HG02852 (cell line): ENCODE measurements around the gene OR13A1.
"Not testable (repeated sequence)": the region's sequence is repeated elsewhere in the genome, so short reads cannot be mapped to it uniquely, and the experiment has no call there.

Experiments used
- ATAC-seq: cut with Tn5 transposase; IDR thresholded peaks from one replicate; pipeline ENCODE4 v1.9.1; 2021; ENCODE audit warnings: mild to moderate bottlenecking, moderate library complexity; ENCODE audit not compliant: unreplicated experiment

OR13A1 gene

GRCh38 chr10:45282061-45282460 is 33.3 kb downstream of the OR13A1 start:
- no peak for ATAC-seq

DNA sequence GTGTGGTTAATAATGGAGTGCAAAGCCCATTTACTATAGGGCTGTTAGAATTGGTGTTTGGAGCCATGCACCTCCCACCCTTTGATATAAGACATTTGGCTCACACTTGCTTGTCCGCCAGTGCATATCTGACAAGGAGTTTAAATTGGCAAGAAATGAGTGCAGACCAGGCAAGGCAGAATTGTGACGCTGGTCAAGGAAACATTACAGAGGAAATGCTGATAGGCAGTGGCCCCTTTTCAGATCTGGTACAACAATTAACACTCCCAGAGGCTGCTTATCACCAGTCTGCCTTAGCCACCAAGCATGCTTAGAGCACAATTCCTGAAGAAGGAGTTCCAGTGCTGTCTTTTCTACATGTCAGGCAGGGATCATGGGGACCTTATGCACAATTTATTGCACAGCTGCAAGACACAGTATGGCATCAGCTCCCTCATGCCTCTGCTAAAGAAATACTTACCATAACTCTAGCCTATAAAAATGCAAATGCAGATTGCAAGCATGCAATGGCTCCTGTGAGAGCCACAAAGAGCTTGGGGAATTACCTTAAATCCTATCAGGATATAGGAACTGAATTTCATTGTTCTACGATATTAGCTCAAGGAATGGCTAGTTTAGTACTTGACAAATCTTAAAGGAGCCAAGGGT is 35.2 kb downstream of the OR13A1 start:
- no peak for ATAC-seq

GRCh38 chr10:45279682-45280081 is 35.7 kb downstream of the OR13A1 start:
- no peak for ATAC-seq

GRCh38 chr10:45278860-45279498 is 36.4 kb downstream of the OR13A1 start:
- no peak for ATAC-seq

GRCh38 chr10:45276146-45276545 is 39.3 kb downstream of the OR13A1 start:
- not testable (repeated sequence) for ATAC-seq

DNA sequence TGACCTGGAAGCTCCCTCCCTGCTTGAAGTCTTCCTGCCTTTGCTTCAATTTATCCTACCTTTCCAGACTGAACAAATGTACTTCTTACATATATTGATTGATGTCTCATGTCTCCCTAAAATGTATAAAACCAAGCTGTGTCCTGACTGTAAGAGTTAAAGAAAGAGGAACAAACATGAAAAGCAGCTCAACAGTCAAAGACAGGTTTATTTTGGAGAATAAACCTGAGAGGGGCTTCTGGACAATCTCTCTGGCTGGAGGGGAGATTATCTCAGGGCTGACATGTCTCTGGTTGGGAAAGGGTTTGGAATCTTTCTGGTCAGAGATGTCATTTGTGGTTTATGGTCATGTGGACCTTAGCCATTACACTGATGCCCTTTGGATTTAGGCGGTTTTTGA is 41.0 kb downstream of the OR13A1 start:
- no peak for ATAC-seq

GRCh38 chr10:45267777-45268176 is 47.6 kb downstream of the OR13A1 start:
- ATAC-seq = not testable (repeated sequence)

GRCh38 chr10:45265996-45266395 is 49.4 kb downstream of the OR13A1 start:
- ATAC-seq = no peak

- no peak for ATAC-seq
These were observed 53.5 kb downstream of the OR13A1 start for GRCh38 chr10:45261946-45262345.

GRCh38 chr10:45261243-45261775 is 54.1 kb downstream of the OR13A1 start:
- no peak for ATAC-seq

DNA sequence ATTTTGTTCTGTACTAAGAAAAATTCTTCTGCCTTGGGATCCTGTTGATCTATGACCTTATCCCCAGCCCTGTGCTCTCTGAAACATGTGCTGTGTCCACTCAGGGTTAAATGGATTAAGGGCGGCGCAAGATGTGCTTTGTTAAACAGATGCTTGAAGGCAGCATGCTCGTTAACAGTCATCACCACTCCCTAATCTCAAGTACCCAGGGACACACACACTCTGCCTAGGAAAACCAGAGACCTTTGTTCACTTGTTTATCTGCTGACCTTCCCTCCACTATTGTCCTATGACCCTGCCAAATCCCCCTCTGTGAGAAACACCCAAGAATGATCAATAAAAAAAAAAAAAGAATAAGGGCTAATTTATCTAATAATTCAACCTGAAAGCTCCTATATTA is 54.8 kb downstream of the OR13A1 start:
- ATAC-seq = not testable (repeated sequence)

DNA sequence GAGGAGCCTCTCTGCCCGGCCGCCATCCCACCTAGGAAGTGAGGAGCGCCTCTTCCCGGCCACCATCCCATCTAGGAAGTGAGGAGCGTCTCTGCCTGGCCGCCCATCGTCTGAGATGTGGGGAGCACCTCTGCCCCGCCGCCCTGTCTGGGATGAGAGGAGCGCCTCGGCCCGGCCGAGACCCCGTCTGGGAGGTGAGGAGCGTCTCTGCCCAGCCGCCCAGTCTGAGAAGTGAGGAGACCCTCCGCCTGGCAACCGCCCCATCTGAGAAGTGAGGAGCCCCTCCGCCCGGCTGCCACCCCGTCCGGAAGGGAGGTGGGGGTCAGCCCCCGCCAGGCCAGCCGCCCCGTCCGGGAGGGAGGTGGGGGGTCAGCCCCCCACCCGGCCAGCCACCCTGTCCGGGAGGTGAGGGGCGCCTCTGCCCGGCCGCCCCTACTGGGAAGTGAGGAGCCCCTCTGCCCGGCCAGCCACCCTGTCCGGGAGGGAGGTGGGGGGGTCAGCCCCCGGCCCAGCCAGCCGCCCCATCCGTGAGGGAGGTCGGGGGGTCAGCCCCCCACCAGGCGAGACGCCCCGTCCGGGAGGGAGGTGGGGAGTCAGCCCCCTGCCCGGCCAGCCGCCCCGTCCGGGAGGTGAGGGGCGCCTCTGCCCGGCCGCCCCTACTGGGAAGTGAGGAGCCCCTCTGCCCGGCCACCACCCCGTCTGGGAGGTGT is 55.5 kb downstream of the OR13A1 start:
- not testable (repeated sequence) for ATAC-seq

DNA sequence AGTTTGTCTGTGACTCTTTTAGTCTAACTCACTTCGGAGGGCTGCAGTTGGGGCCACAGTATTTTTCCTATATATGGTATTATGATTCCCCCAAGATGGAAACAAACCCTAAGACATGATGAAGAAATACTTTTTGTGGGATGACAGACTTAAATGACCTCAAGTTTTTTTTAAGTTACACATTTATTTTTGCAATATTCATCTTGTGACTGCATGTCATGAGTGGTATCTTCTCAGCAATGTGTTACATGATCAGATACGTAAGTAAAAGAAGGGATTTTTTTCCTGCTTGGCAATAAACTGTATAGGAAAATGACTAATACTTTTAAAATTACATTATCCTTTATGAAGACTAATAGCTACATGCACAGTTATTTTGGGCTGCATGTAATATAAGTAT is 57.8 kb downstream of the OR13A1 start:
- ATAC-seq = no peak

GRCh38 chr10:45256246-45256645 is 59.2 kb downstream of the OR13A1 start:
- no peak for ATAC-seq

DNA sequence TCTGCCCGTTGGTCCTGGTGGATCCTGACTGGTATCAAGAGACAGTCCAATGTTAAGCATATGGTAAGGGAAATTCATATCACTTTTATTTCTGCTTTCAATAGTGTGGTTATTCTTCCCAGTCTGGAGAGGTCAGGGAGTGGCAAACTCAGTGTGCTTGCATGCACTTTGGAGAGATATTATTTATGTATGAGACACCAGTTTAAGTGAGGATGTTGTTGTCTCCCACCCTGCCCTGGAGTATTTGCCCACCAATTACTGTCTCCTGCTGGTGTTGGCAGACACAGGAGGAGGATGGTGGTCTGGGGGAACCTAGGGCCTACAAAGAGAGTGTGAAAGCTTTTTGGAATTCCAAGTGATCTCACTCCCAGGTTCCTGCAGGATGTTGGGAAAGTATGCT is 59.7 kb downstream of the OR13A1 start:
- no peak for ATAC-seq

- ATAC-seq = no peak
These were observed 60.5 kb downstream of the OR13A1 start for GRCh38 chr10:45254892-45255291.

DNA sequence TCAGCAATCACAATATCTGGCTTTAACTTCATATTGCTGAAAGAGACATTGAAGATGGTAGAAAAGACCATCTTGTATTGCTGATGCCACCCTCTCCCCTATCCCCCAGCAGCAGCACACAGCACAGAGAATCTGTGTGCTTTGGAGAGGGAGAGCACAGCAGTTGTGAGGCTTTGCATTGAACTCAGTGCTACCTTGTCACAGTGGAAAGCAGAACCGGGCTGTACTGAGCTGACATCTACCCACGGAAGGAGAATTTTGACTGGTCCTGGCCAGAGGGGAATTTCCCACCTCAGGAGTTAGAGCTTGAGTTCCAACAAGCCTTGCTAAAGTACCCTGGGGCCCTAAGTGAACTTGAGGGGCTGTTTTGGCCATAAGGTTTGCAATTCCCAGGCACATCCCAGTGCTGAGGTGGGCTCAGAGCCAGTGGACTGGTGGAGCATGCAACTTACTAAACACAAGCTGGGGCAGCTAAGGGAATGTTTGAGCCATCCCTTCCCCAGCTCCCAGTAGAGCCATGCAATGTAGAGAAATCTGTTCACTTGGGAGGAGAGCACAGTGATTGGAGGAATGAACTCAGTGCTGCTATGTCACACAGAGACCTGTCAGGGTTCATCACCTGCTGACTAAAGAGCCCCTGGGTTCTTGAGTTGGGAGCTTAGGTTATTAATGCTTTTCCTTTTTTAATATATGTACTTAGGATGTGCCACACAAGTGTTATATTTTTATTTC is 62.1 kb downstream of the OR13A1 start:
- ATAC-seq = peak; percentile 91
